ENCODE data around the gene FBXO24.
A peak's percentile ranks its signal among the peaks of the same experiment; 100 is the strongest.

FBXO24 gene

DNA sequence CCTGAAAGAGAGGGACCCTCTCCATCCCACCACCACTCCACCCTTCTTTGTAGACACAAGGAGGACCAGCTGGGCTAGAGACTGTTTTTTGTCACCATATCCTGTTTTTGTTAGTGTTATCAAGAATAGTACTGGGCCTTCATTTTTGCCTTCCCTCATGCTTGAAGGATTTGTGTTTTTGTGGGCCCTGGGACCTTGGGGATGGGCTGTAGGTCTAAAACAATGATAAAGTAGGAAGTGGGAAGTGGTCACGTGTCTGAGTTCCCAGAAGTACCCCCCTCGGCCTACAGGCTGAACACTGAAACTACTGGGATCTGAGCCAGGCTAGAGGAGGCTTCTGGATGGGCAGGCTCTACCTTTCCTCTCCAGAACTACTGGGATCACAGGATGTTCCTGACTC lies 38.3 kb upstream of the FBXO24 start:
- peak overlapping the region; percentile 77 for H3K27ac ChIP-seq
- TF ChIP-seq, protein P1, sequence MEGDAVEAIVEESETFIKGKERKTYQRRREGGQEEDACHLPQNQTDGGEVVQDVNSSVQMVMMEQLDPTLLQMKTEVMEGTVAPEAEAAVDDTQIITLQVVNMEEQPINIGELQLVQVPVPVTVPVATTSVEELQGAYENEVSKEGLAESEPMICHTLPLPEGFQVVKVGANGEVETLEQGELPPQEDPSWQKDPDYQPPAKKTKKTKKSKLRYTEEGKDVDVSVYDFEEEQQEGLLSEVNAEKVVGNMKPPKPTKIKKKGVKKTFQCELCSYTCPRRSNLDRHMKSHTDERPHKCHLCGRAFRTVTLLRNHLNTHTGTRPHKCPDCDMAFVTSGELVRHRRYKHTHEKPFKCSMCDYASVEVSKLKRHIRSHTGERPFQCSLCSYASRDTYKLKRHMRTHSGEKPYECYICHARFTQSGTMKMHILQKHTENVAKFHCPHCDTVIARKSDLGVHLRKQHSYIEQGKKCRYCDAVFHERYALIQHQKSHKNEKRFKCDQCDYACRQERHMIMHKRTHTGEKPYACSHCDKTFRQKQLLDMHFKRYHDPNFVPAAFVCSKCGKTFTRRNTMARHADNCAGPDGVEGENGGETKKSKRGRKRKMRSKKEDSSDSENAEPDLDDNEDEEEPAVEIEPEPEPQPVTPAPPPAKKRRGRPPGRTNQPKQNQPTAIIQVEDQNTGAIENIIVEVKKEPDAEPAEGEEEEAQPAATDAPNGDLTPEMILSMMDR (IDR thresholded peaks at IDR 0.05) = no peak
- TF ChIP-seq ZFX (IDR thresholded peaks at IDR 0.05; ENCODE audit: borderline replicate concordance) = no peak

DNA sequence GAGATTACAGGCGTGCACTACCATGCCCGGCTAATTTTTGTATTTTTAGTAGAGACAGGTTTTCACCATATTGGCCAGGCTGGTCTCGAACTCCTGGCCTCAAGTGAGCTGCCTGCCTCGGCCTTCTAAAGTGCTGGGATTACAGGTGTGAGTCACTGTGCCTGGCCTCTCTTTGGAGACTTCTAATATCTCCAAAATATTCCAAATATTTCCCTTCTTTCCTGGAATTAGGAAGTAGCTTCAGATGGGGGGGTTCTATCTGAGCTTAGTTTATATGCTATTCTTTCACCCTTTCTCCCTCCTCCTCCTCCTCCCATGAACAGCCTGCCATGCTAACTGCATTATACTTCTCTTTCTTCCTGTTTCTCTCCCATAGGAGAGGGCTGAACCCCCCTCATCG lies 37.7 kb upstream of the FBXO24 start:
- H3K27ac ChIP-seq = peak overlapping the region; percentile 3; the same call in 1 of the 2 replicates

DNA sequence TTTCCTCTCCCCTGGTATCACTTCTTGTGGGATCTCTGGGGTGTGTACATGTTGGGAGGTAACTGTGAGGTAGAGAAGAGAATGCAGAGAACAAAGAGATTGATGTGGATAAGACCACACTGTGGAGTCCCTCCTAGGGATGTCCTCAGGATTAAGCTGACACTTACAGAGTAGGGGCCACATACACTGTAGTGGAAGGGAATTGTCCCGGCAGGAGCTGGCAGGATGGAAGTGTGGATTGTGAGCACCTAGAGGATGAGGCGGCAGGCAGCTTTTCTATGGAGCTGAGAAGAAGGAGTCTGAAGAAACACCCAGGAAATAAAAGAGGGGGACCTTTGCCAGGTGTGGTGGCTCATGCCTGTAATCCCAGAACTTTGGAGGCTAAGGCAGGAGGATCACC lies 33.6 kb upstream of the FBXO24 start:
- TF ChIP-seq ZFX (IDR thresholded peaks at IDR 0.05; ENCODE audit: borderline replicate concordance) = no peak
- TF ChIP-seq, protein P1 (IDR thresholded peaks at IDR 0.05) = no peak
- H3K27ac ChIP-seq = no peak overlapping the region

DNA sequence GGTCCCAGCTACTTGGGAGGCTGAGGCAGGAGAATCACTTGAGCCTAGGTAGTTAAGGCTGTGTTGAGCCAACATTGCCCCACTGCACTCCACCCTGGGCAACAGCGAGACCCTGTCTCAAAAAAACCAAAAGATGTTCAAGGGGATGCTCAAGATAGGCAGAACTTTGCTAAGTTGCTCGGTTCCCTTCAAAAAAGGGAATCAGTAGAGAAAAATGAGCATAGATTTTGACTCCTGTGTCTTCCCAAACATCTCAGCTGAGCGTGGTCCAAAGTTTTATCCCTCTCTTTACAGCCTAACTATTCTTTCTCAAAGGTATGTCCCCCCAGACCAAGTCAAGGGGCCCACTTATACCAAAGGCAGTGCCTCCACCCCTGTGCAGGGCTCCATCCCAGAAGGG lies 33.1 kb upstream of the FBXO24 start:
- no peak overlapping the region for H3K27ac ChIP-seq
- TF ChIP-seq ZFX (IDR thresholded peaks at IDR 0.05; ENCODE audit: borderline replicate concordance) = no peak
- TF ChIP-seq, protein P1 (IDR thresholded peaks at IDR 0.05) = no peak

DNA sequence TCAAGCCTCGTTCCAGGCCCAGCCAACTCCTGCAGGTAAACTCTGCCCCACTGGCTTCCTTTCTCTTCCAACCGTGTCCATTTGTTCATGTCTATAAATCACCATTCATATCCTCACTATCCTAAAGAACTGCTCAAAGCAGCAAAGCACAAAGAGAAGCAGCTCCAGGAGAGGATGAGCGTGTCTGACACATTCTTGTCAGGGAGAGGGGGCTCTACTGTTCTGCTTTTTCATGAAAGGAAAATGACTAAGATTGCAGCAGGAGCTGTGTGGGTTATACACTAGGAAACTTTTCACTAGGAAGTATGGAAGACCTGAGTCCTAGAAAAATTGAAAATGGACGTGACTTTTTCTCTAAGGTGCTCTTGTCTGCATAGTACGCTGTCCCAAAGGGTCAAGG lies 30.4 kb upstream of the FBXO24 start:
- H3K27ac ChIP-seq = no peak overlapping the region

DNA sequence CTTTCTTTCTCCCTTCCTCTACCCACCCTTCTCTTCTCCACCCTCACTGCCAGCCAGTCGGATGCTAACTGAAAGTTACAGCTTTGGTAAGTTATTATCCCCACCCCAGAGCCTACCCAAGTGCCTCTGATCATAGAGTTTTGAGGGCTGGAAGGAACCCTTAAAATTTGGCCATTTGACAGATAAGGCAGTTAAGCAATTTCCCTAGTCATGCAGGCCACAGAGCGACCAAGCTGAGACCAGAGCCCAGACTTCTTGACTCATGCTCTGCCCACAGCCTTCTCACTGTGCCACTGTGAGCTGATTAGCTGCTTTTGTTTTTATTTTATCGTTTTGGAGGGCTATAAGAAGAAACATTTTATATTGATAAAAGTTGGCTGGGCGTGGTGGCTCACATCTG lies 29.6 kb upstream of the FBXO24 start:
- no peak overlapping the region for H3K27ac ChIP-seq
- TF ChIP-seq ZFX (IDR thresholded peaks at IDR 0.05; ENCODE audit: borderline replicate concordance) = no peak
- TF ChIP-seq, protein P1 (IDR thresholded peaks at IDR 0.05) = no peak

More for the DNA sequence above, 30.4 kb upstream of the FBXO24 start:
- no peak for TF ChIP-seq ZFX (IDR thresholded peaks at IDR 0.05; ENCODE audit: borderline replicate concordance)
- TF ChIP-seq, protein P1 (IDR thresholded peaks at IDR 0.05) = no peak

DNA sequence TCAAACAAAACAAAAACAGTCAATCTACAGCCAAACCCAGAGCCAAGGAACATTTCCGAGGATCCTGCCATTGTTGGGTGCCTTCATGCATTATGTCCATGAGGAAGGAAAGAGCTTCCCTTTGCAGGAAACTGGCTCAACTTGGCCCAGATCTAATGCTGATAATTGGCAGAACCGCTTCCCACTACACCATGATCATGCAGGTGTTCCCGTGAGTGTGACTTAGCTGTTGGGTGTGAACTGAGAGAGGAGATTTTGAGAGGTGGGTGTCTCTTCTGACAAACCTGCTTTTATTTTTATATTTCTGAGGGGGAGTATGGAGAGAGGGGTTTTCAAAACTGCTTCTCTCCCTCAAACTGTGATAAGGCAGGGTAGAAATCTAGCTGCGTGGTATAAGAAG lies 27.0 kb upstream of the FBXO24 start:
- TF ChIP-seq ZFX (IDR thresholded peaks at IDR 0.05; ENCODE audit: borderline replicate concordance) = no peak
- TF ChIP-seq, protein P1 (IDR thresholded peaks at IDR 0.05) = no peak
- H3K27ac ChIP-seq = 0 out of 2 replicates have a peak overlapping the region, but pooled peaks have one; percentile 3

DNA sequence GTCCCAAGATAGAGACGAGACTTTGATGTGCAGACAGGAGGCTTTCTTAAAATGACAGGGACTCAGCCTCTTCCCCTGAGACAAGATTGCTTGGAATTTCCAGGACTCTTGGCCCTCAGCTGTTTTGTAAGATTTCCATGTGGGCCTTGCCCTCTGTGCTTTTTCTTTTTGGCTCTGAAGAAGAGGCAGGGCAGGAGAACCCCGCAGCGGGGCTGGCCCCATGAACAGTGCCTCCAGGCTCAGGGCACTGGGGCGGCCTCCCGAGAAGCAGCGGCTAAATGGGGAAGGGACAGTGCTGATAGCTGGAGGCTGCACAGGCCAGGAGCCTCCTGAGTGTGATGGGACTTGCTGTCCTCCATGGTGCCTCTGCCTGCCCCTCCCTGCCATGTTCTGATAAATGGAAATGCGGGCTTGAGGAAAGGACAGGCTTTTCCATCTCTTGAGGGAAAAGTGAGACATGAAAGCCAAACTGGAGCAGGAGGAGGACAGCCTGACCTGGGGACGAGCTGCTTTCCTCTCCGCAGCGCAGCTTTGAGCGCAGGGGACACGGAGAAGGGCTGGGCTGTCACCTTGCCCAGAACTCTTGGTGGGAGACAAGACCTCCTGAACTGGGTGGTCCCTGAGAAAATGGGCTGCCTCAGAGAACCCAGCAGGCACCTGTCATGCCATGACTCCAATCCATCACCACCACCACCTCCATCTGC lies 24.5 kb upstream of the FBXO24 start:
- TF ChIP-seq ZFX (IDR thresholded peaks at IDR 0.05; ENCODE audit: borderline replicate concordance) = no peak
- TF ChIP-seq, protein P1 (IDR thresholded peaks at IDR 0.05) = no peak
- no peak overlapping the region for H3K27ac ChIP-seq

All from 22Rv1 (cell line).